IMR-90 (cell line): ENCODE results near the gene RBM28. TPM values are rescaled to one million over a fixed set of nuclear protein-coding genes. Genes with fewer than 3 reads are reported as not detected.

Experiments
- ATAC-seq: fragments of 200-7000 bp; cut with Tn5 transposase; 2 replicates; pipeline ENCODE4 v1.9.1; 2020; ENCODE audit warnings: low read depth, mild to moderate bottlenecking, moderate library complexity
- BruUV-seq: library from RNA; stranded (reverse); fragments of 400-500 nt; replicated peaks from 2 replicates; lab custom pipeline; 2021; lab: Mats Ljungman, UMichigan
- CTCF ChIA-PET: fragments of 300-600 bp; formaldehyde crosslinking; extraction: SDS; loops from one replicate; lab custom pipeline; 2021; ENCODE audit warnings: antibody characterized with exemption; lab: Yijun Ruan, JAX
- POLR2A ChIA-PET: fragments of 300-600 bp; sonication (Branson Sonifier 250); formaldehyde crosslinking; loops from one replicate; lab custom pipeline; 2022; ENCODE audit warnings: antibody characterized with exemption; ENCODE audit not compliant: unreplicated experiment; lab: Charles Lee
- DNase-seq: peaks from one replicate; pipeline ENCODE4 v3.0.0; 2013
- H2AFZ ChIP-seq: replicated peaks from 2 replicates; pipeline ENCODE3; 2013; ENCODE audit warnings: low read length, mild to moderate bottlenecking; ENCODE audit not compliant: poor library complexity
- H2AK5ac ChIP-seq: 2 replicates; pipeline ENCODE4 v1.6.1; 2013; ENCODE audit warnings: low read depth, low read length, inconsistent platforms
- H2AK9ac ChIP-seq: replicated peaks from 2 replicates; pipeline ENCODE3; 2013; ENCODE audit warnings: mild to moderate bottlenecking, low read depth, low read length, moderate library complexity; ENCODE audit not compliant: poor library complexity
- H2BK120ac ChIP-seq: 2 replicates; pipeline ENCODE4 v1.6.1; 2013; ENCODE audit warnings: low read depth, low read length, inconsistent platforms
- H2BK15ac ChIP-seq: 3 replicates; pipeline ENCODE4 v1.6.1; 2013; ENCODE audit warnings: low read depth, low read length, inconsistent platforms
- H2BK20ac ChIP-seq: 2 replicates; pipeline ENCODE4 v1.6.1; 2013; ENCODE audit warnings: low read depth, mild to moderate bottlenecking, inconsistent platforms, low read length, moderate library complexity
- H2BK5ac ChIP-seq: 2 replicates; pipeline ENCODE4 v1.6.1; 2013; ENCODE audit warnings: mild to moderate bottlenecking, low read depth, low read length, inconsistent platforms; ENCODE audit not compliant: poor library complexity, severe bottlenecking
- H3K14ac ChIP-seq: replicated peaks from 2 replicates; pipeline ENCODE4 v1.6.1; 2013; ENCODE audit warnings: low read depth, low read length, inconsistent platforms
- H3K18ac ChIP-seq: 2 replicates; pipeline ENCODE4 v1.6.1; 2013; ENCODE audit warnings: low read depth, low read length, control low read depth
- H3K23ac ChIP-seq: 2 replicates; pipeline ENCODE4 v1.6.1; 2013; ENCODE audit warnings: low read depth, low read length, inconsistent platforms
- H3K27ac ChIP-seq: 2 replicates; pipeline ENCODE4 v1.5.1; 2013; ENCODE audit warnings: mild to moderate bottlenecking, control low read depth, low read length; ENCODE audit not compliant: insufficient read depth
- H3K27me3 ChIP-seq: 2 replicates; pipeline ENCODE4 v1.6.1; 2013; ENCODE audit warnings: low read length; ENCODE audit not compliant: control insufficient read depth, insufficient read depth
- H3K36me3 ChIP-seq: 2 replicates; pipeline ENCODE4 v1.6.1; 2013; ENCODE audit warnings: low read length, mixed read lengths; ENCODE audit not compliant: control insufficient read depth, insufficient read depth
- H3K4ac ChIP-seq: 2 replicates; pipeline ENCODE4 v1.6.1; 2013; ENCODE audit warnings: low read depth, low read length, inconsistent platforms
- H3K4me1 ChIP-seq: 2 replicates; pipeline ENCODE4 v1.6.1; 2013; ENCODE audit warnings: low read length, mixed read lengths; ENCODE audit not compliant: control insufficient read depth, insufficient read depth
- H3K4me2 ChIP-seq: 2 replicates; pipeline ENCODE4 v1.6.1; 2013; ENCODE audit warnings: low read depth, mild to moderate bottlenecking, control low read depth, low read length, moderate library complexity
- H3K4me3 ChIP-seq: 2 replicates; pipeline ENCODE4 v1.5.1; 2013; ENCODE audit warnings: low read depth, mild to moderate bottlenecking, control low read depth, low read length, moderate library complexity; ENCODE audit not compliant: insufficient read depth
- H3K56ac ChIP-seq: 2 replicates; pipeline ENCODE4 v1.6.1; 2013; ENCODE audit warnings: low read length, inconsistent platforms; ENCODE audit not compliant: insufficient read depth; ENCODE audit errors: extremely low read depth
- H3K79me1 ChIP-seq, 2 experiments: 2 replicates each; pipeline ENCODE4 v1.6.1; 2013; ENCODE audit warnings: low read length in 2 of 2, inconsistent platforms in 1 of 2, low read depth in 1 of 2
- H3K9ac ChIP-seq: 2 replicates; pipeline ENCODE4 v1.6.1; 2013; ENCODE audit warnings: low read depth, low read length, control low read depth
- H3K9me1 ChIP-seq: 2 replicates; pipeline ENCODE4 v1.6.1; 2013; ENCODE audit warnings: low read length, inconsistent platforms; ENCODE audit not compliant: insufficient read depth
- H3K9me3 ChIP-seq: 2 replicates; pipeline ENCODE4 v1.6.1; 2013; ENCODE audit warnings: low read length; ENCODE audit not compliant: control insufficient read depth, insufficient read depth
- H4K20me1 ChIP-seq: 2 replicates; pipeline ENCODE4 v1.6.1; 2013; ENCODE audit warnings: low read length, inconsistent platforms; ENCODE audit not compliant: insufficient read depth
- H4K5ac ChIP-seq: 2 replicates; pipeline ENCODE4 v1.6.1; 2013; ENCODE audit warnings: mild to moderate bottlenecking, low read depth, low read length, control low read depth
- H4K8ac ChIP-seq, 2 experiments: 2 replicates each; pipeline ENCODE4 v1.6.1; 2013; ENCODE audit warnings: low read depth in 2 of 2, low read length in 2 of 2, control low read depth in 1 of 2, inconsistent platforms in 1 of 2
- H4K91ac ChIP-seq: 2 replicates; pipeline ENCODE4 v1.6.1; 2013; ENCODE audit warnings: low read depth, low read length, inconsistent platforms; ENCODE audit not compliant: insufficient read depth
- BHLHE40 ChIP-seq: fragments of 150-350 bp; IDR thresholded peaks from 2 replicates; pipeline ENCODE4 v1.6.1; 2016; ENCODE audit warnings: mild to moderate bottlenecking, low read depth, low read length
- MAFK ChIP-seq: IDR thresholded peaks from 2 replicates; pipeline ENCODE4 v1.6.1; 2012; ENCODE audit warnings: low read depth, low read length, improper control_type of control experiment
- NFE2L2 ChIP-seq: fragments of 150-350 bp; IDR thresholded peaks from 2 replicates; pipeline ENCODE4 v1.6.1; 2016; ENCODE audit warnings: low read depth, mild to moderate bottlenecking, low read length
- WGBS, 2 experiments: methylation state at CpG; one replicate each; pipeline versions ENCODE4 v1.1.5 to v1.1.7; 2013; ENCODE audit warnings: missing lambda C conversion rate in 2 of 2; ENCODE audit not compliant: insufficient read length in 1 of 2; ENCODE audit errors: extremely low coverage in 2 of 2; 5-methylcytosine and 5-hydroxymethylcytosine counted together
- dilution Hi-C: fragments of 300-500 bp; cut with HindIII; formaldehyde crosslinking; loops from one replicate; pipeline ENCODE4 v1.14.3; 2018; ENCODE audit warnings: low sequenced_read_pairs; ENCODE audit not compliant: unreplicated experiment
- in situ Hi-C: fragments of 300-500 bp; cut with MboI; formaldehyde crosslinking; loops from 3 replicates; pipeline ENCODE4 v1.14.3; 2019; ENCODE audit warnings: low sequenced_read_pairs, inconsistent platforms, mixed read lengths
- intact Hi-C: fragments of 100-400 bp; cut with micrococcal nuclease; formaldehyde crosslinking; loops from 2 replicates; pipeline ENCODE4 v1.10.0; 2022
- polyA plus RNA-seq, 3 experiments: library from polyadenylated mRNA; depleted of rRNA; stranded (reverse); fragments of >200 nt; gene quantifications; 2 replicates each; pipeline ENCODE4 v1.2.3, GENCODE V29; 2012; ENCODE audit warnings: low replicate concordance in 1 of 3
- total RNA-seq: library from RNA; depleted of rRNA; stranded (reverse); fragments of >200 nt; gene quantifications from 2 replicates; pipeline ENCODE4 v1.2.3, GENCODE V29; 2012
- TF ChIP-seq, protein P1 (sequence below): fragments of 150-350 bp; IDR thresholded peaks from 2 replicates; pipeline ENCODE4 v1.6.1; 2017; ENCODE audit warnings: mild to moderate bottlenecking, antibody characterized with exemption, low read length, low read depth
- TF ChIP-seq, protein P2 (sequence below): fragments of 150-350 bp; IDR thresholded peaks from 2 replicates; pipeline ENCODE4 v1.6.1; 2016; ENCODE audit warnings: low read depth, mild to moderate bottlenecking, low read length, moderate library complexity, borderline replicate concordance

Gene RBM28
- total and polyA plus RNA-seq, 2 of the 4 experiments (the other 2 are of a cell fraction): 12.4 to 20.4 TPM

DNA sequence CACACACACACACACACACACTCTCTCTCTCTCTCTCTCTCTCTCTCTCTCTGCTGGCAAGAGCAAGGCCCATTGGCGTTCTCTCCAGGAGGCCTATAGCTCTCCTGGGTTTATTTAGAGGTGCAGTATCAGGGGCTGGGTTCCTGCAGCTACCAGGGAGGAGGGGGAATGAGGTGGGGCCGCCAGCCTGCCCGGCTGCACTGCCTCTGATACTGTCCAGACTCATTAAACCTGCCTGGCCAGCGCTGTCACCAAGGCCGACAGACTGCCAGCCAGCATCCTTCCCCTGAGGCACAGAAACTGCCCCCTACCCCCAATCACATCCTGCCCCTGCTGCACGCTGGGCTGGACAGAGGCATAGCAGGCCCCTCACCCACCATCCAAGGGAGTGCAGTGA, 13.5 kb upstream of the RBM28 start:
- Histone ChIP-seq H3K56ac (no peak overlapping the region), H4K8ac (no peak overlapping the region), H4K91ac (no peak overlapping the region), H3K4me3 (no peak overlapping the region), H3K79me1 (no peaks in the 10 kb centered on the region), H3K36me3 (no peaks in the 10 kb centered on the region), H4K20me1 (no peaks in the 10 kb centered on the region), H2BK120ac (no peak overlapping the region), H3K4me2 (no peak overlapping the region), H2AK9ac (no peak overlapping the region), H4K5ac (no peak overlapping the region), H2BK5ac (no peak overlapping the region), H3K14ac (no peak overlapping the region), H3K9ac (no peak overlapping the region), H2AFZ (no peak overlapping the region), H3K4ac (no peak overlapping the region), H3K27me3 (peaks cover 87% of the 10 kb centered on the region), H3K23ac (no peak overlapping the region), H2BK15ac (no peak overlapping the region), H3K27ac (no peak overlapping the region), H3K18ac (no peak overlapping the region), H2BK20ac (no peak overlapping the region), H3K9me1 (no peaks in the 10 kb centered on the region), H2AK5ac (no peak overlapping the region), H3K4me1 (no peaks in the 10 kb centered on the region; the same call in 1 of the 2 replicates), H3K9me3 (no peaks in the 10 kb centered on the region)
- in situ Hi-C loops: no loop called here
- intact Hi-C loops: no loop called here
- TF ChIP-seq, protein P1, sequence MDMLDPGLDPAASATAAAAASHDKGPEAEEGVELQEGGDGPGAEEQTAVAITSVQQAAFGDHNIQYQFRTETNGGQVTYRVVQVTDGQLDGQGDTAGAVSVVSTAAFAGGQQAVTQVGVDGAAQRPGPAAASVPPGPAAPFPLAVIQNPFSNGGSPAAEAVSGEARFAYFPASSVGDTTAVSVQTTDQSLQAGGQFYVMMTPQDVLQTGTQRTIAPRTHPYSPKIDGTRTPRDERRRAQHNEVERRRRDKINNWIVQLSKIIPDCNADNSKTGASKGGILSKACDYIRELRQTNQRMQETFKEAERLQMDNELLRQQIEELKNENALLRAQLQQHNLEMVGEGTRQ: no peak
- TF ChIP-seq MAFK (no peak), NFE2L2 (no peak), BHLHE40 (no peak)
- TF ChIP-seq, protein P2, sequence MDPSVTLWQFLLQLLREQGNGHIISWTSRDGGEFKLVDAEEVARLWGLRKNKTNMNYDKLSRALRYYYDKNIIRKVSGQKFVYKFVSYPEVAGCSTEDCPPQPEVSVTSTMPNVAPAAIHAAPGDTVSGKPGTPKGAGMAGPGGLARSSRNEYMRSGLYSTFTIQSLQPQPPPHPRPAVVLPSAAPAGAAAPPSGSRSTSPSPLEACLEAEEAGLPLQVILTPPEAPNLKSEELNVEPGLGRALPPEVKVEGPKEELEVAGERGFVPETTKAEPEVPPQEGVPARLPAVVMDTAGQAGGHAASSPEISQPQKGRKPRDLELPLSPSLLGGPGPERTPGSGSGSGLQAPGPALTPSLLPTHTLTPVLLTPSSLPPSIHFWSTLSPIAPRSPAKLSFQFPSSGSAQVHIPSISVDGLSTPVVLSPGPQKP: no peak
- dilution Hi-C loops: no loop called here
- no TSS peak for BruUV-seq
- ATAC-seq (no peak), DNase-seq (no peak)
- ChIA-PET CTCF (interaction anchor here (2.4 kb wide), 1 partner anchor 10 kb away, joined by 7 read pairs; no protein-coding TSS in a partner anchor), POLR2A (no interaction called here)
- WGBS, 2 experiments: no CpG with 5 or more reads among the region's 6 CpGs
